ENCODE measurements around the gene UBB. TPM values are rescaled to one million over a fixed set of nuclear protein-coding genes. Genes with fewer than 3 reads are reported as not detected.

UBB gene
- total and polyA plus RNA-seq, 9 of the 15 experiments (the other 6 are each of a cell fraction or from before 2014, with no cell fraction given): 1,069 to 4,143 (median 1,696) TPM

DNA sequence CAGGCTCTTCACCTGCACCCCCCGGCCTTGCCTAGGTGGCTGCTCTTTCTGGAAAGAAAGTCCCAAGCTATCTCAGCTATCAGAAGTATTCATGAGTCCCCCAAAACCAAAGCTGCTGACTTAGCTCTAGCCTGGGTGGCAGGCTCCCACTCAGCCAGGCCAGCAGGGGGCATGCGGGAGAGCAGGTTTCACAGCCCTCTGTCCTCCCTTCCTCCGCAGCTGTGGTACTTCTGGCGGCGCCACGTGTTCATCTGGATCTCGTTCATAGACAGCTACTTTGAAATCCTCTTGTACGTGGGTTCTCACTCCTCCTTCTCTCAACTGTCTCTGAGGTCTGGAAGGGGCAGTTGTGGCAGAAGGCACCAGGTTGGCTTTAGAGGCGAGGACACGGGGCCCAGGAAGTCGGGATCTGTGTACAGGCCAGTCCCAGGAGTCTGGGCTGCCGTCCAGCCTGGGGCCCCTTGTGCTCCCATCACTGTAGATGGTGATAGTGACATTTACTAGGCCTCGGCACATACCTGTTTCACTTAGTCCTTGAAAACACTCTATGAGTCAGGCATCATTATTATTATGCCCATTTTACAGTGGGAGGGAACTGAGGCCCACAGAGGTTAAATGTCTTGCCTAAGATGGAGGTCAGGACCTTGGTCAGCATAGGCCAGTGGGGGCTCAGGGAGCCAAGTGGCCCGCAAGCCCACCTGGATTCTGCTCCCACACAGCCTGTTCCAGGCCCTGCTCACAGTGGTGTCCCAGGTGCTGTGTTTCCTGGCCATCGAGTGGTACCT, 47.4 kb downstream of the UBB start (continued):
- TF ChIP-seq, protein P1, sequence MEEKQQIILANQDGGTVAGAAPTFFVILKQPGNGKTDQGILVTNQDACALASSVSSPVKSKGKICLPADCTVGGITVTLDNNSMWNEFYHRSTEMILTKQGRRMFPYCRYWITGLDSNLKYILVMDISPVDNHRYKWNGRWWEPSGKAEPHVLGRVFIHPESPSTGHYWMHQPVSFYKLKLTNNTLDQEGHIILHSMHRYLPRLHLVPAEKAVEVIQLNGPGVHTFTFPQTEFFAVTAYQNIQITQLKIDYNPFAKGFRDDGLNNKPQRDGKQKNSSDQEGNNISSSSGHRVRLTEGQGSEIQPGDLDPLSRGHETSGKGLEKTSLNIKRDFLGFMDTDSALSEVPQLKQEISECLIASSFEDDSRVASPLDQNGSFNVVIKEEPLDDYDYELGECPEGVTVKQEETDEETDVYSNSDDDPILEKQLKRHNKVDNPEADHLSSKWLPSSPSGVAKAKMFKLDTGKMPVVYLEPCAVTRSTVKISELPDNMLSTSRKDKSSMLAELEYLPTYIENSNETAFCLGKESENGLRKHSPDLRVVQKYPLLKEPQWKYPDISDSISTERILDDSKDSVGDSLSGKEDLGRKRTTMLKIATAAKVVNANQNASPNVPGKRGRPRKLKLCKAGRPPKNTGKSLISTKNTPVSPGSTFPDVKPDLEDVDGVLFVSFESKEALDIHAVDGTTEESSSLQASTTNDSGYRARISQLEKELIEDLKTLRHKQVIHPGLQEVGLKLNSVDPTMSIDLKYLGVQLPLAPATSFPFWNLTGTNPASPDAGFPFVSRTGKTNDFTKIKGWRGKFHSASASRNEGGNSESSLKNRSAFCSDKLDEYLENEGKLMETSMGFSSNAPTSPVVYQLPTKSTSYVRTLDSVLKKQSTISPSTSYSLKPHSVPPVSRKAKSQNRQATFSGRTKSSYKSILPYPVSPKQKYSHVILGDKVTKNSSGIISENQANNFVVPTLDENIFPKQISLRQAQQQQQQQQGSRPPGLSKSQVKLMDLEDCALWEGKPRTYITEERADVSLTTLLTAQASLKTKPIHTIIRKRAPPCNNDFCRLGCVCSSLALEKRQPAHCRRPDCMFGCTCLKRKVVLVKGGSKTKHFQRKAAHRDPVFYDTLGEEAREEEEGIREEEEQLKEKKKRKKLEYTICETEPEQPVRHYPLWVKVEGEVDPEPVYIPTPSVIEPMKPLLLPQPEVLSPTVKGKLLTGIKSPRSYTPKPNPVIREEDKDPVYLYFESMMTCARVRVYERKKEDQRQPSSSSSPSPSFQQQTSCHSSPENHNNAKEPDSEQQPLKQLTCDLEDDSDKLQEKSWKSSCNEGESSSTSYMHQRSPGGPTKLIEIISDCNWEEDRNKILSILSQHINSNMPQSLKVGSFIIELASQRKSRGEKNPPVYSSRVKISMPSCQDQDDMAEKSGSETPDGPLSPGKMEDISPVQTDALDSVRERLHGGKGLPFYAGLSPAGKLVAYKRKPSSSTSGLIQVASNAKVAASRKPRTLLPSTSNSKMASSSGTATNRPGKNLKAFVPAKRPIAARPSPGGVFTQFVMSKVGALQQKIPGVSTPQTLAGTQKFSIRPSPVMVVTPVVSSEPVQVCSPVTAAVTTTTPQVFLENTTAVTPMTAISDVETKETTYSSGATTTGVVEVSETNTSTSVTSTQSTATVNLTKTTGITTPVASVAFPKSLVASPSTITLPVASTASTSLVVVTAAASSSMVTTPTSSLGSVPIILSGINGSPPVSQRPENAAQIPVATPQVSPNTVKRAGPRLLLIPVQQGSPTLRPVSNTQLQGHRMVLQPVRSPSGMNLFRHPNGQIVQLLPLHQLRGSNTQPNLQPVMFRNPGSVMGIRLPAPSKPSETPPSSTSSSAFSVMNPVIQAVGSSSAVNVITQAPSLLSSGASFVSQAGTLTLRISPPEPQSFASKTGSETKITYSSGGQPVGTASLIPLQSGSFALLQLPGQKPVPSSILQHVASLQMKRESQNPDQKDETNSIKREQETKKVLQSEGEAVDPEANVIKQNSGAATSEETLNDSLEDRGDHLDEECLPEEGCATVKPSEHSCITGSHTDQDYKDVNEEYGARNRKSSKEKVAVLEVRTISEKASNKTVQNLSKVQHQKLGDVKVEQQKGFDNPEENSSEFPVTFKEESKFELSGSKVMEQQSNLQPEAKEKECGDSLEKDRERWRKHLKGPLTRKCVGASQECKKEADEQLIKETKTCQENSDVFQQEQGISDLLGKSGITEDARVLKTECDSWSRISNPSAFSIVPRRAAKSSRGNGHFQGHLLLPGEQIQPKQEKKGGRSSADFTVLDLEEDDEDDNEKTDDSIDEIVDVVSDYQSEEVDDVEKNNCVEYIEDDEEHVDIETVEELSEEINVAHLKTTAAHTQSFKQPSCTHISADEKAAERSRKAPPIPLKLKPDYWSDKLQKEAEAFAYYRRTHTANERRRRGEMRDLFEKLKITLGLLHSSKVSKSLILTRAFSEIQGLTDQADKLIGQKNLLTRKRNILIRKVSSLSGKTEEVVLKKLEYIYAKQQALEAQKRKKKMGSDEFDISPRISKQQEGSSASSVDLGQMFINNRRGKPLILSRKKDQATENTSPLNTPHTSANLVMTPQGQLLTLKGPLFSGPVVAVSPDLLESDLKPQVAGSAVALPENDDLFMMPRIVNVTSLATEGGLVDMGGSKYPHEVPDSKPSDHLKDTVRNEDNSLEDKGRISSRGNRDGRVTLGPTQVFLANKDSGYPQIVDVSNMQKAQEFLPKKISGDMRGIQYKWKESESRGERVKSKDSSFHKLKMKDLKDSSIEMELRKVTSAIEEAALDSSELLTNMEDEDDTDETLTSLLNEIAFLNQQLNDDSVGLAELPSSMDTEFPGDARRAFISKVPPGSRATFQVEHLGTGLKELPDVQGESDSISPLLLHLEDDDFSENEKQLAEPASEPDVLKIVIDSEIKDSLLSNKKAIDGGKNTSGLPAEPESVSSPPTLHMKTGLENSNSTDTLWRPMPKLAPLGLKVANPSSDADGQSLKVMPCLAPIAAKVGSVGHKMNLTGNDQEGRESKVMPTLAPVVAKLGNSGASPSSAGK (IDR thresholded peaks at IDR 0.05): peak; percentile 89
- TF ChIP-seq, protein P2, sequence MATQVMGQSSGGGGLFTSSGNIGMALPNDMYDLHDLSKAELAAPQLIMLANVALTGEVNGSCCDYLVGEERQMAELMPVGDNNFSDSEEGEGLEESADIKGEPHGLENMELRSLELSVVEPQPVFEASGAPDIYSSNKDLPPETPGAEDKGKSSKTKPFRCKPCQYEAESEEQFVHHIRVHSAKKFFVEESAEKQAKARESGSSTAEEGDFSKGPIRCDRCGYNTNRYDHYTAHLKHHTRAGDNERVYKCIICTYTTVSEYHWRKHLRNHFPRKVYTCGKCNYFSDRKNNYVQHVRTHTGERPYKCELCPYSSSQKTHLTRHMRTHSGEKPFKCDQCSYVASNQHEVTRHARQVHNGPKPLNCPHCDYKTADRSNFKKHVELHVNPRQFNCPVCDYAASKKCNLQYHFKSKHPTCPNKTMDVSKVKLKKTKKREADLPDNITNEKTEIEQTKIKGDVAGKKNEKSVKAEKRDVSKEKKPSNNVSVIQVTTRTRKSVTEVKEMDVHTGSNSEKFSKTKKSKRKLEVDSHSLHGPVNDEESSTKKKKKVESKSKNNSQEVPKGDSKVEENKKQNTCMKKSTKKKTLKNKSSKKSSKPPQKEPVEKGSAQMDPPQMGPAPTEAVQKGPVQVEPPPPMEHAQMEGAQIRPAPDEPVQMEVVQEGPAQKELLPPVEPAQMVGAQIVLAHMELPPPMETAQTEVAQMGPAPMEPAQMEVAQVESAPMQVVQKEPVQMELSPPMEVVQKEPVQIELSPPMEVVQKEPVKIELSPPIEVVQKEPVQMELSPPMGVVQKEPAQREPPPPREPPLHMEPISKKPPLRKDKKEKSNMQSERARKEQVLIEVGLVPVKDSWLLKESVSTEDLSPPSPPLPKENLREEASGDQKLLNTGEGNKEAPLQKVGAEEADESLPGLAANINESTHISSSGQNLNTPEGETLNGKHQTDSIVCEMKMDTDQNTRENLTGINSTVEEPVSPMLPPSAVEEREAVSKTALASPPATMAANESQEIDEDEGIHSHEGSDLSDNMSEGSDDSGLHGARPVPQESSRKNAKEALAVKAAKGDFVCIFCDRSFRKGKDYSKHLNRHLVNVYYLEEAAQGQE (IDR thresholded peaks at IDR 0.05; ENCODE audit: borderline replicate concordance): peak; percentile 38; the same call in 1 of the 2 replicates
- TF ChIP-seq, protein P2 (CRISPR knock-in tag; IDR thresholded peaks at IDR 0.05; ENCODE audit: low read depth): no peak

Measured in K562 (cell line).